GM18498 (cell line): Measurements from ENCODE around the gene ZFAND3.
A peak's percentile ranks its signal among the peaks of the same experiment; 100 is the strongest.

Source experiments
- ATAC-seq: cut with Tn5 transposase; IDR thresholded peaks from one replicate; pipeline ENCODE4 v1.9.1; 2021; ENCODE audit warnings: mild to moderate bottlenecking, moderate library complexity; ENCODE audit not compliant: unreplicated experiment

Gene ZFAND3, protein sequence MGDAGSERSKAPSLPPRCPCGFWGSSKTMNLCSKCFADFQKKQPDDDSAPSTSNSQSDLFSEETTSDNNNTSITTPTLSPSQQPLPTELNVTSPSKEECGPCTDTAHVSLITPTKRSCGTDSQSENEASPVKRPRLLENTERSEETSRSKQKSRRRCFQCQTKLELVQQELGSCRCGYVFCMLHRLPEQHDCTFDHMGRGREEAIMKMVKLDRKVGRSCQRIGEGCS

DNA sequence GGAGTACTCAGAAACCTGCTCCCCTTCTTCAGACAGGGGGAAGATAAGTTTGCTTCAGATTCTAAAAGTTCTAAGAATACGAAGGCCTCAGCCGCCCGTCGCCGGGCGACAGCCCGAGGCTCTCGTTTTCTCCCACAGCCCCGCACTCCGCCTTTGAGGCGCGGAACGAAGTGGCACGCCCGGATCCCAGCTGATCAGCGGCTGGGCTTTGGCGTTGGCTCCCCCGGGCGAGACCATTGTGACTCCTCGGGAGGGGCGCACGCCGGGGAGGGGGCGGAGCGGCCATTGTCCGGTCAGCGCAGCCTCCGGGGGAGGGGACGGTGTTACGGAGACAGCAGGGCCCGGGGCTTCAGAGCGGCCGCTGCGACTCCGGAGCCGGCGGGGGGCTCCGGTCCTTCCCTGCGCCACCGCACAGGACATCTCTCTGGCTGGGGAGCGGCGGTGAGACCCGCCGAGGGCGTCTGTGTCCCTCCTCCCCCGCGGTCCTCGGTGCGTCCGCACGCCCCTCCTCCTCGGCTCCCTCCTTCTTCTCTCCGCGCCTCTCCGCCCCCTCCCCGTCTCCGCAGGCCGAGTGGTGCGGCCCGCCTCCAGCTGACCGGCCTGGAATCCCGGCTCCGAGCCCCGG, at the start of gene ZFAND3:
ZFAND3 (plus strand) TSS at position 551 of the 625 bp plus-strand sequence. CDS start 219 bp downstream, outside the sequence.
- ATAC-seq: peak; percentile 89

DNA sequence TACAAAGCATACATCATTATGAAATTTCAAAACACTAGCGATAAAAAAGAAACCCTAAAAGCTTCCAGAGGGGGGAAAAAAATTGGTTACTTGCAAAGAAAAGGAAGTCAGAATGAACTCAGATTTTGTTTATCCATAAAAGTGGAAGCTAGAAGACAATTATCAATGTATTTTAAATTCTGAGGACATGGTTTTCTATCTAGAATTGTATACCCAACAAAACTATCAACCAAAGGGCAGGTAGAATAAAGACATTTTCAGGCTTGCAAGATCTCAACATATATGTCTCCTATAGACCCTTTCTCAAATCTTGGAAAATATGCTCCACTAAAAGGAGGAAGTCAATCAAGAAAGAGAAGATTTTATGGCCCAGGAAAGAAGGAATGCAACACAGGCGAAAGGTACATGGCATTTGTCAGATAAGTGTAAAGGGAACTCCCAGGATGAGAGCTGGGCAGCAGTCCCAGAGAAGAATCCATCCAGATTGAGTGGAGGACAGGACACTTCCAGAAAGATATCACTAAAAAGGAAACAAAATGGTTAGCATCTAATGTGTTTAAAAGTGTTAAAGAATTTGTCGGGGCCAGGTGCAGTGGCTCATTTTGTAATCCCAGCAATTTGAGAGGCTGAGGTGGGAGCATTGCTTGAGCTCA, 45.4 kb upstream of the ZFAND3 start:
- no peak for ATAC-seq

DNA sequence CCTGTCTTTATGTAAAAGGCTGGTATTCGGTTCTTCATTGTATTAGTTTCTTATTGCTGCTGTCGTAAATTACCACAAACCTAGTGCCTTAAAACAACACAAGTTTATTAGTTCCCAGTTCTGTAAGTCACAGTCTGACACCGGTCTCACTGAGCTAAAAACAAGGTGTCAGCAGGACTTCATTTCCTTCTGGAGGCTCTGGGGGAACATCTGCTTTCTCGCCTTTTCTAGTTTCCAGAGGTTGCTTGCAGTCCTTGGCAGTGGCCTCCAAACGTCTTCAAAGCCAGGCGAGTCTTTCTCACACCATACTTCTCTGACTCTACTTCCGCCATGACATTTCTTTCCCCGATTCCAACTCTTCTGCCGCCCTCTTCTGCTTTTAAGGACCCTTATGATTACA, 43.0 kb upstream of the ZFAND3 start:
- ATAC-seq: no peak

DNA sequence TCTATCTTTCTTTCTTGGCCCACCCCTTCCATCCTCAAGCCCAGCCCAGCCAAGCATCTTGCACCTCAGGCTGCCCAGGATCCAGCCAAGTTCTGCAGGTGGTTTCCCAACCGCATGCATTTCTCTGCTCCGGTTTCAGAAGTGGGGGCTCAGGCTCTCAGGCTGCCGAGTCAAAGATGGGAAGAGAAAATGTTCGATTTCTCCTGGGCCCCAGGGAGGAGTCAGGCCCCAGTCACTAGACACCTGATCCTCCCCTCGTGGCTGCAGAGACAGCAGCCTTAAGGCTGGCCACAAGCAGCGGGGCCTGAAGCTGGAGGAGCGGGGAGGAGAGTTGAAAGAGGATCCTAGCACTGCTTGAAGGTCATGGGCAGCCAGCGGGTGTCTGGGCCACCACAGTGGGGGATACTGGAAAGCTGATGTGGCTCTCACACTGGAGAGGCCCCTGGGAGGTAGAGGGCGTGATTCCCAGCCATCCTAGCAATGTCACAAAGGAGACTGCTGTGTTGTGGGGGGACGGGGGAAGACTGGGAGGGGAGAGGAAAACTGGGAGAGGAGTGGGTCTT, 42.2 kb upstream of the ZFAND3 start:
- ATAC-seq: no peak

DNA sequence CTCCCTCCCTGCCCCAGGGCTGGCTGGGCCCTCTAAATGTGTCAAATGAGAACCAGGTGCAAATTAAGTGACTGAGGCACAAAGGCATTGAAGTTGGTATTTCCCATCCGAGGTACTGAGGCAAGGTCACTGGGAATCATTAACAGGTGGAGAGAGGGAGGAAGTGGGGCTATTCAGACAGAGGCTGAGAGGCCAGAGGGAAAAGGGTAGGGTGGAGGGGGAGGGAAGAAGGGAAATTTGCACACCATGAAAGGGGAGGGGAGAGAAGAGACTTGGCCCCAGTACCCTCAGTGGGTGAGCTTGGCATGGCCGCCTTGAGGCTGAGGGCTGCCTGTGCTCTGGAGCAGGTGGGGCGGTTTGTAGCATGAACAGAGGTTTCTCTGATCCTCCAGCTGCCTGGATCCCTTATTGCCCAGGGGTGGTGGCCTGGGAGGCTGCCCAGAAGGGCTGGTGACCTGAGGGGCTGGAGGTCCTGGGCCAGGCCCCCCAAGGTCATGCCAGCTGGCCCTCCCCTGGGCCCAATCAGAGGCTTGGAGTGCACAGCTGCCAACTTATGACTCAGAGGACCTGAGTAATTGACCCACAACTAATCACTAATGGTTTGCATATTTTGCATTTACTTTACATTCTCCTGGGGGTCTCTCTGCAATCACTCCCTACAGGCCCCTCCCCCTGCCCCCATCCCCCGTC, 40.3 kb upstream of the ZFAND3 start:
- no peak for ATAC-seq

DNA sequence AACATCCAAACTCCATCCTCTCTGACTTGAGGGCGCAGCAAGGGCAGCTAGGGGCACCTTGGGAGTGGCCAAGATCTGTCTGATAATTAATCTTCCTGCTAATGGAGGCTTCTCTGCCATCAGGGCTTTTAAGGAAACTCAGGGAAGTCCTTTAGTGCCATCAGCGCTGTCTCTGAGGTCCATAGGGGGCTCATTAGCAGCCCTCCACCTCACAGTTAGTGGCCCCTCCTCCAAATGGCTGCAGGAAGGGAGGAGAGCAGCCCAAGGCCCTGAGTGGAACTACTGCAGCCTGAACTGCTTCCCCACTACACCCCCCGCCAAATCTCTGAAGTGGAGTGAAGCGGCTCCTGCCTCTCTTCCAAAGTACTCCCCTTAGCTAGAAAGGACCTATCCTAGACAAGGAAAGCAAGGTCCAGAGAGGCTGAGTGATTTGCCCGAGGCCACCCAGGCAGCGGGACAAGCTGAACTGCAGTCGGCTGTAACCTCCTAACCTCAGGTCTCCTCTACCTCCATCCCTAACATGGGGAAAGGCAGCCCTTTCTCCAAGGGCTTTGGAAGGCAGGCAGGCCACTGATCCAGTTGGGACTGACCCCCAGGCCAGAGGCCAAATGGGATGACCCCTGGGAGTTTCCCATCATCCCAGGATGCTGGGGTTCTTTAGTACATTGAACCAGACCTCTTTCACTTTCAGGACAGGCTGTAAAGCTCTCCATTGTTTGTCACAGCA, 39.5 kb upstream of the ZFAND3 start:
- no peak for ATAC-seq

DNA sequence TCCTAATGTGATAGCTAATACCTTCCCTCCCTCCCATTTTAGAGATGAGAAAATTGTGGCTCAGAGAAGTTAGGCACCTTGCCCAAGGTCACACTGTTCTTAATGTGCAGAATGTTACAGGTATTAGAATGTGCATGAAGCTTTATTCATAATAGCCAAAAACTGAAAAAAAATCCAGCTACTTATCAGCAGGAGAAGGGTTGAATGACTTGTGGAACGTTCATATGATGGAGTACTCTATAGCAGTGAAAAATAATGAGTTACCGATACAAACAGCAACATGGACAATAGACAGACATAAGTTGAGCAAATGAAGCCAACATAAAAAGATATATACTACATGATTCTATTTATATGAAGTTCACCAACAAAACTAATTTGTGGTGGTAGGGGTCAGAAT, 37.7 kb upstream of the ZFAND3 start:
- ATAC-seq: no peak

DNA sequence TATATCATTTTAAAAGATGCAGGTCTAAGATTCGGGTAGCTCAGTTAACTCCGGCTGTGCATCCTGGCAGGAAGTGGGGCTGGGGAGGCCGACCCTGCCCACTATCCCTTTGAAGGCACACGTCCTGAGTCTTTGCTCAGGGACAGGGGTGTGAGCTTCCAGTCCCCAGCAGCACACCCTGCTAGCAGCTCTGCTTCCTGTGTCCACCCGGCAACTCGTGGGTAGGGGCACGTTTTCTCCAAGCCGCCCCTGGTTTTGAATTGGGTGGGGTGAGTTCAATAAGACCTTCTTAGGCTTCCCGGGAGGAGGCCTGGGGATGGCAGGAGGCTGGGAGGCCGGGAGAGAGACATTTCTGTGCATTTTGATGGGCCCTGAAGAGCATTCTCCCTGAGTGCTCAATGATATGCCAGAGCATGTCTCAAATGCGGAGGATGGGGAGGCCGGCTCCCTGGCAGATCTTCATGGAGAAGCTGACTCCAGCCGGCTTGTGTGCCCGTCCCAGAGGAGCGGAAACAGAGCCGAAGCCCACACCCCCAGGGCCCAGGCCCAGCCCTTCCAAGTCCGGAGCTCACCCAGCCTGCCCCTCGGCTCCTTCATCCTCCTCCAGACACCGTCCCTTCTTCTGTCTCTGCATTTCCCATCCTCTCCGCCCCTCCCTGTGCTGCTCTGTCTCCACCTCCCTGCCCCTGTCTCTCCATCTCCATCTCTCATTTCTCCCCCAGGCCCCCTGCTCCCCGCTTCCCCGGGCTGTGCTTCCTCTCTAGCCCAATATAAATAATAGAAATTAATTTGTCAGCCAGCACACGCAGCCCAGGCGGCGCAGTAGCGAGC, 36.3 kb upstream of the ZFAND3 start:
- no peak for ATAC-seq

DNA sequence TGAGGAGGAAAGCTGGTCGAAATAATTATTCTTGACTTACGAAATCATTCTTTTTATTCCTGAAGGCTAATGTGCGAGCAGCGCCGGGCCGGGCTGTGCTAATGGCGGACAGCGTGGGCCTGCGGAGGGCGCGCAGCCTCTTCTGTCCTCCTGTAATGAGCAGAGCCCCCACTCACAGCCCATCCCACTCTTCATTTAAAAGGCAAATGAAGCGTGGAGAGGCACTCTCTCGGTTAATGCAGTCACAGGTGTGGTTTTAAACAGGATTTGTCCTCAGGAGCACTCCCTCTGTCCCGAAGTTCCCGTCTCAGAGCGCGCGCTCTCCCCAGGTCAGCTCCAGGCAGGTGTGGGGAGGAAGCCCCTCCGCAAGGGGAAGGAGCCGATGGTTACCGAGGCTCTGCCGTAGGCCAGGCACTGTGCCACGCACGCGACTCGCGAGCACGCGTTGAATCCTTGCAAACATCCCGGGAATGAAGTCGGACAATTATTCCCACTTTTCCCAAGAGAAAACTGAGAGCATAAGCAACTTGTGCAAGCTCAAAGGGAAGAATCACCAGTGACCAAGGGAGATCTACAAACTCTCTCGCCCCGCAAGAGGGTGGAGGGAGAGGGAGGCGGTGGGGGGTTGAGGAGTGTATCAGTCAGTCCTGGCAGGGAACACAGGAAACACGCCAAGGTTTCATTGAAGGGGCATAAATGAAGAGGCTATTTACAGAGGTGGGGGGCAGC, 35.5 kb upstream of the ZFAND3 start:
- no peak for ATAC-seq

DNA sequence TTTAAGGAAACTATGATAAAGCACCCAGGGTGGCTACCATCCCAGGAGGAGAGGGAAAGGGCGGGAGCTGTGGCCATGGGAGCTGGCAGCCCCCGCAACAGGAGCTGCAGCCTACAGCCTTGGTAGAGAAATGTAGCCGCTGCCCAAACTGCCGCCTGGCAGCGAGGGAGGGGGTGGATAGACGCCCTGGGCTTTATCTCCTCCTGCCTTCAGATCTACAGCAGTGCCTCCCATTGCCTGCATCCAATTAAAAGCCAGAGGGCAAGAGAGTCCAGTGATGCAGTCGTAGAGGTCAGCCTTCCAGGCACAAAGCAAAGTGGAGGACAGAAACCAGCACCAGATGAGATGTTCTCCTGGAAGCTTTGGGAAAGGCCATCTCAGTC, 35.0 kb upstream of the ZFAND3 start:
- no peak for ATAC-seq

DNA sequence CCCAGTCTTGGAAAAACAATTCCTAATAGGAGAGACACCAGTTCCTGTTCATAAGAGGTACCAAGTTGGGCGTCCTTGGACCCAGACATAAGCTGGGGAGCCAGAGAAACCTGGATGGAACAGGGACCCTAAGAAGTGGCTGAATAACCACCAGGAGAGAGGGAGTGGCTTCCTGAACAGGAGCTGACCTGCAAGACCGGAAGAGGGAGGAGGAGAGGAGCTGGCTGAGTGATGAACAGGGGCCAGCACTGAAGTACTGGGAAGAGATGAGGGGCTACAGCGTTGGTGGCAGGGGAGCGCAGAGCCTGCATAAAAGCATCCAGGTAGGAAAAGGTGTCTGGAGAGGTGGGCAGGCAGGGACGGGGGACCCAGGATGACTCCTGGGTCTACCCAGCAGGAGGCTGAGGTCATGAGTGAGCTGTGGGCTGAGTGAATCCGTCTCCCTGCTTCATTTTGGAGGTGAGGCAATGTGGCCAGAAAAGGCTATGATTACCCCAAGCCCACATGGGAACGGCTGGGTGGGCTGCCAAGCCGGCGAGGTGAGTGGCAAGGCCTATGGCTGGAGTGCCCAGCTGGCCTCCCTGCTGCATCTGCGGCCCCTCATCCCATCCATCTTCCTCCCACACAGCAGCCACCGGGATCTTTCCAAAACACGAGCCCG, 34.4 kb upstream of the ZFAND3 start:
- no peak for ATAC-seq

DNA sequence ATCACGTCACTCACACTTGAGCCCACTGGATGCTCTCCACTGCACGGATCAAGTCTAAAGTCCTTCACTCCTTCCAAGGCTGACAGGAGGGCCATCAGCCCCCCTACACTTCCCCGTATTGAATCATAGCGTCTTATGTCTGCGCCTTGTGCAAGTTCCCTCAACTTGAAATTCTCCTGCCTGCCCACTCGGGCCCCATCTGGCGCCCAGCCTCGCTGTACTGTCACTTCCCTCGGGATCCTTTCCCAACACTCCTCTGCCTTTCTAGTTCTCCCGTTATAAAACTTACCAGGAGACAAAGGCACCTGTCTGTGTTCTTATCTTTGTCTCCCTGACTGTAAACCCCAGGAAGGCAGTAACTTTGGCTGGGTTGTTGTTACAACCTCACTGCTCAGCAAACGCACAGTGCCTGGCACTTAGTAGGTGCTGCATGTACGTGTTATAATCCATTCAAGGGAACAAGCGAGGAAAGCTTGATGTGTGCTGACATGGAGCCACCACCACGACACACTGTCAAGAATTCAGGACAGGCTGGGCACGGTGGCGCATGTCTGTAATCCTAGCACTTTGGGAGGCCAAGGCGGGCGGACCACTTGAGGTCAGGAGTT, 33.8 kb upstream of the ZFAND3 start:
- ATAC-seq: no peak

DNA sequence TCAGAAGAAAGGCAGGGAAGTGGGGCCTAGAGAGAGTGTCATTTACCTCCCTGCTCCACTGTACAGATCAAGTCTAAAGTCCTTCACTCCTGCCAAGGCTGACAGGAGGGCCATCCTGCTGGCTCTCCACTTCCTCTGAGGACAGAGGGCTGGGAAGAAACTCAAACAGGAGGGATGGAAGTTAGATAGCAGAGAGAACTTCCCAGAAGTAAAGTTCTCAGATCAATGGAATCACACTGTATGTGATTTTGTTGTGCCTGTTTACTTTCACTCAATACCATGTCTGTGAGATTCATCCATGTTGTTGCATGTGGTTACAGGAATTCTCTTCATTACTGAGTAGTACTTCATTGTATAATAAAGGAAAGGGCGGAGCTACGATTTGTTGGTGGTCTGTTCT, 32.3 kb upstream of the ZFAND3 start:
- ATAC-seq: no peak

DNA sequence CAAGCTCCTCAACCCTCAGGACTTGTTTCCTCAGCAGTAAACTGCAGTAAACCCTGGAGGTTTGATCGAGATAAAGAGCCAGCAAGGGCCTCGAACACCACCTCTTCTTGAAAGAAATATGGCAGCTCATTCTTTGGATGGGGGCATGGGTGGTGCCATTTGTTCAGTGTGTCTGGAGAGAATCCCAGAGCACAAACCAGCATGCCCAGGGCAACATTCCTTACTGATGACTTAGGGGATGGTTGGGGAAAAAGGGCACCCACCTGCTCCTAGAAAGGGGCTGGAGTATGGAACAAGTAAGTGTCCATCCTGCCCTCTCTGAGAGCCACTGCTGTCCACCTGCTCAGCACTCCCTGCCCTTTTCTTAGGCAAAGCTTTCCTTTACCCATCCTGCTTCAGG, 31.3 kb upstream of the ZFAND3 start:
- no peak for ATAC-seq

DNA sequence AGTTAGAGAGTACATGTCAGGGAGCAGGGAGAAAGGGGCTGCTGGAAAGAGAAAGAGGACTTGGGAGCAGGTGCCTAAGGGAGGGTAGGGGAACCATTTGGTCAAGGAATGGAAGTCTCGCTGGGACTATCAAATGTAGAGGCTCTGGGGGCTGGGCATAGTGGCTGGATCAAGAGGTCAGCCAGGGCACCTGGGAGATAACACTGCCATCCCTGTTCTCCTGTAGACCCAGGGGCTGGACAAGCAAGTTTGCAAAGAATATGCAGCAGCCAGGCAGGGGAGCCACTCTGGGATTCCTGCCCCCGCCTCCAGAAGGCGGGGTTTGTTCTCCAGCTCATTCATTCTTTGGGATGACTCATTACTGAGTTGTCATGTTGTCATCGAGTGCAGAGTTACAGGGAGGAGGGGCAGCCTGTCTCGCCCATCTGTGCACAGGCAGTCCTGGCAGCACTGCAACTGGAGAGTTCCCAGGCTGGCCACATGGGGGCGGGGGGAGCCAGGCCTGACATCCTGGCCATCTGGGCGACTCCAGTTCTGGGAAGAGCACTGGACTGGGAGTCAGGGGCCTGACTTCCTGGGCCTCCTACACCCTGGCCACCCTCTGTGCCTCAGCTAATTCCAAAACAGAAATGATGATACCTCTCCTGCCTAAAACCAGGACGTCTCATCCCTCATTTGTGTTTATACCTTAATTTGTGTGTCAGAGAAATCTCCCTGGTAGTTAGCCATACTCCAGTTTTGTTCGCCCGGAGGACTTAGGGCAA, 28.2 kb upstream of the ZFAND3 start:
- ATAC-seq: peak; percentile 92

DNA sequence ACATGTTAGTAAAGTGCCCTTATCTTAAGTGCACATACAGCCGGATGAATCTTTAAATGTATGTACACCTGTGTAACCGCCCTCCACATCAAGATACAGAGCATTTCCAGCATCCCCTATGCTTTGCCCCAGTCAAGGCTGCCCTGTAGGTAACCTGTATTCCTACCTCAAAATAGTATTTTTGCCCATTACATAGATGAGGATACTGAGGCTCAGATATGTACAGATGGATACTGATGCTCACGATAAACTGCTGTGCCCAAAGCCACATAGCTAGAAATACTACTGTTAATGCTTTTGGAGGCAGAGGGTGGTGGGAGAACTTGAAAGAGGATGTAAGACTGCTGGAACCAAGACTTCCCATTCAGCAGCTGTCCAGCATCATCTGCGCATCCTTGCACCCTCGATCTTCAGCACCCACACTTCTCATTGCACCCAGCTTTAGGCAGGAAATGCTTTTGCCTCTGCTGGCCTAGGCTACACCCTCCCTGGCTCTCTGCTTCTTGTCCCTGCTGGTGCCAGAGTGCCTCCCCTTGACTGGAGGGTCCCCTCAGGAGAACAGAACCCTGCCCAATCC, 27.0 kb upstream of the ZFAND3 start:
- ATAC-seq: no peak

DNA sequence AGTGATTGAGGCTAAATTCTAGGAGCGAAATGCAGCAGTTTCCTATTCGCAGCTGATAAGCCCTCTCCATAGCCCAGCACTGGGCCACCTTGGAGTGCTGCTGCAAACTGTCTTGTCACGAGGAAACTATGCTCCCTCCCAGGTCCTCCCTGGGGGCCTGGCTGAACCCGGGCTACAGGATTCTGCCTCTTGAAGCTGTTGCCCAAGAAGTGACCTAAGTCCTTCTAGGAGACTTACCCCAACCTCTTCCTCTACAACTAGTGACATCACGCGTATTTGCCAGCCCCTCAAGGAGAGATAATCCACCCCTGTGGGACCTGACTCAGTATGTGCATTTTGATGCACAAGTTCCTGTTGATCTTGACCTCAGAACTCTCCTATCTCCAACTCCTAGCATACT, 26.5 kb upstream of the ZFAND3 start:
- ATAC-seq: no peak
